Ishikawa (cell line): ENCODE results near the gene SLC13A5.

ENCODE experiments used
- CREB1 ChIP-seq: IDR thresholded peaks from 2 replicates; pipeline ENCODE4 v1.6.1; 2012; ENCODE audit warnings: low read depth
- EP300 ChIP-seq: IDR thresholded peaks from 2 replicates; pipeline ENCODE4 v1.6.1; 2012; ENCODE audit warnings: borderline replicate concordance
- FOXM1 ChIP-seq: IDR thresholded peaks from 2 replicates; pipeline ENCODE4 v1.6.1; 2012; ENCODE audit warnings: low read depth, borderline replicate concordance
- NFIC ChIP-seq: IDR thresholded peaks from 2 replicates; pipeline ENCODE4 v1.6.1; 2012
- RAD21 ChIP-seq: IDR thresholded peaks from 2 replicates; pipeline ENCODE4 v1.6.1; 2012; ENCODE audit warnings: low read depth
- TAF1 ChIP-seq: IDR thresholded peaks from 2 replicates; pipeline ENCODE4 v1.6.1; 2012; ENCODE audit warnings: low read depth, mild to moderate bottlenecking
- TCF12 ChIP-seq: IDR thresholded peaks from 2 replicates; pipeline ENCODE4 v1.6.1; 2012; ENCODE audit warnings: low read depth
- TEAD4 ChIP-seq: IDR thresholded peaks from 2 replicates; pipeline ENCODE4 v1.6.1; 2012
- YY1 ChIP-seq: IDR thresholded peaks from 2 replicates; pipeline ENCODE4 v1.6.1; 2012; ENCODE audit warnings: low read depth
- ZBTB7A ChIP-seq: IDR thresholded peaks from 2 replicates; pipeline ENCODE4 v1.6.1; 2012; ENCODE audit warnings: low read depth
- TF ChIP-seq, protein P1 (sequence below): IDR thresholded peaks from 2 replicates; pipeline ENCODE4 v1.6.1; 2012
- TF ChIP-seq, protein P2 (sequence below): IDR thresholded peaks from 2 replicates; pipeline ENCODE4 v1.6.1; 2012; ENCODE audit warnings: low read depth, mild to moderate bottlenecking
- TF ChIP-seq, protein P3 (sequence below): IDR thresholded peaks from 2 replicates; pipeline ENCODE4 v1.6.1; 2012

The SLC13A5 gene

DNA sequence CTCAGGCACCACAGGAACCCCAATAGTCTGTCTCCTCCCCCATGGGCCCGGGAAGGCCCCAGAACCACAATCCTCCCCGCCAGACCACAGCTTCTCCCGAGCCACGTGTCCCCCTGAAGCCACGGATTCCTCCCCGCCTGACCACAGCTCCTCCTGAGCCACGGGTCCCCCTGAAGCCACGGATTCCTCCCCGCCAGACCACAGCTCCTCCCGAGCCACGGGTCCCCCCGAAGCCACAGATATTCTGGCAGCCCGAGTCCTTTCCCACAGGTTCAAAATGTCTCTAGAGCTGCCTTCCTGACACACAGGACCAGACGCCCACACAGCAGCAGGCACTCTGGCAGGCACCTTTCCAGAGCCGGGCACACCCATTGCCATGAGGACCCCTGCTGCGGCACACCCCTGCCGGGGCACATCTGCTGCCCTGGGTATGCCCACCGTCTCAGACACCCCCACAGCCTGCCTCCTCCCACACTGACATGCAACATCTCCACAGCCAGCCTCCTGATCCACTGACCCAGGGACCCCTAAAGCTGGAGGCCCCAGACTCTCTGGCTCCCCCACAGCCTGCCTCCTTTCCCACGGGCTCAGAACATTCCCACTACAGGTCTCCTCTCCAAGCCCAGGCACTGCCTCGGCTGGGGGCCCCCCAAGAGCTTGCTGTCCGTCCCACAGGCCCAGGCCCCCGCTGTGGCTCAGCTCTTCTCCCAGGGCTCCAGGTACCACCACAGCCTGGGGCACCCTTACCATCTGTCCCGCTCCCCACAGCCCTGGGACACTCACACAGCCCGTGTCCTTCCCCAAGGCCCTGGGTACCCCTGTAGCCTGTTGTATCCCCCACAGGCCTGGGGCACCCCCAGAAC is 74.9 kb downstream of the SLC13A5 start:
- TF ChIP-seq NFIC (no peak), ZBTB7A (no peak), EP300 (no peak), TCF12 (no peak)
- TF ChIP-seq, protein P1, sequence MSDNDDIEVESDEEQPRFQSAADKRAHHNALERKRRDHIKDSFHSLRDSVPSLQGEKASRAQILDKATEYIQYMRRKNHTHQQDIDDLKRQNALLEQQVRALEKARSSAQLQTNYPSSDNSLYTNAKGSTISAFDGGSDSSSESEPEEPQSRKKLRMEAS: no peak

DNA sequence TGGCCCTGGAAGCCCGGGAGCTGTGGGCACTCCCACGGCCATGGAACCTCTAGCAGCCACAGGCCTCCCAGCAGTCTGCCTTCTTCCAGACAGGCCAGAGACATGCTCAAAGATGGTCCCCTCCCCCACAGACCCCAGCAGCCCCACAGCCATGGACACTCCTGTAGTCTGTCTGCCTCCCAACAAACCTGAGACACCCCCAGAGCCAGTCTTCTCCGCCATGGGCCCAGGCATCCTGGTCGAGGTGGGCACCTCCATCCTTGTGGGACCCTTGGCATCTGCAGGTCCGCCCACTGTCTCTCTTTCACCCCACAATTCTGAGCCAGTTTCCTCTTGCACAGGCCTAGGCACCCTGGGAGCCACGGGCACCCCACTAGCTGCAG is 75.7 kb downstream of the SLC13A5 start:
- TF ChIP-seq YY1: no peak

DNA sequence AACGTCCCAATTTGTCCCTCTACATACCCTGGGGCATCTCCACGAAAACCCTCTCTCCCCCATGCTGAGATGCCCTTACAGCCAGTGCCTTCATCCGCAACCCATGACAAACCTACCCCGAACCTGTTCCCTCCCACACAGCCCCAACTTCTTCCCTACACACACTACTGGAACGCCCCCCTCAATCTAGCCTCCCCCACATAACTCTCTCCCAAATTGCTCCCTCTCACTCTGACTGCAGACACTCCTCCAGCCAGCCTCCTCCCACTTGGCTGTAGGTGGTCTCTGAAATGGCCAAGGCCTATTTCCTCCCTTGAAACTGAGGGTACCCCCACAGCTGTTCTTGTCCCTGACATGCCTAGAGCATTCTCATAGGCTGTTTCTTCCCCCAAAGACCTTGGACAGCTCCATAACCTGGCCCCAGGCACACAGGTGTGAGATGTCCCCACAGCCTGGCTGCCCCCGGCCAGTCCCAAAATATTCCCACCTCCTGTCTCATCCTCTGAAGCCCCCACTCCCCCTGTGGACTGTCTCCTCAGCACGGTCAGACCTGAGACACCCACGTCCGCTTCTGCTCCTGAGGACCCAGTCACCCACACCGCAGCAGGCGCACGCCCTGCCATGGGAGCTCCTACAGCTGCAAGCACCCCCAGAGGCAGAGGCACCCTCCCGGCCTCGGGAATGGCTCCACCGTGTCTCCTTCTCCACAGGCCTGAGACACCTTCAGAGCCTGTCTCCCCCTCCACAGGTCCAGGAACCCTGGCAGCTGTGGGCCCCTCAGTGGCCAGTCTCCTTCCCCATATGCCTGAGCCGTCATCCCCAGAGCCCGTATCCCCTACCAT is 76.3 kb downstream of the SLC13A5 start:
- TF ChIP-seq TAF1 (no peak), TEAD4 (no peak)
- TF ChIP-seq, protein P2, sequence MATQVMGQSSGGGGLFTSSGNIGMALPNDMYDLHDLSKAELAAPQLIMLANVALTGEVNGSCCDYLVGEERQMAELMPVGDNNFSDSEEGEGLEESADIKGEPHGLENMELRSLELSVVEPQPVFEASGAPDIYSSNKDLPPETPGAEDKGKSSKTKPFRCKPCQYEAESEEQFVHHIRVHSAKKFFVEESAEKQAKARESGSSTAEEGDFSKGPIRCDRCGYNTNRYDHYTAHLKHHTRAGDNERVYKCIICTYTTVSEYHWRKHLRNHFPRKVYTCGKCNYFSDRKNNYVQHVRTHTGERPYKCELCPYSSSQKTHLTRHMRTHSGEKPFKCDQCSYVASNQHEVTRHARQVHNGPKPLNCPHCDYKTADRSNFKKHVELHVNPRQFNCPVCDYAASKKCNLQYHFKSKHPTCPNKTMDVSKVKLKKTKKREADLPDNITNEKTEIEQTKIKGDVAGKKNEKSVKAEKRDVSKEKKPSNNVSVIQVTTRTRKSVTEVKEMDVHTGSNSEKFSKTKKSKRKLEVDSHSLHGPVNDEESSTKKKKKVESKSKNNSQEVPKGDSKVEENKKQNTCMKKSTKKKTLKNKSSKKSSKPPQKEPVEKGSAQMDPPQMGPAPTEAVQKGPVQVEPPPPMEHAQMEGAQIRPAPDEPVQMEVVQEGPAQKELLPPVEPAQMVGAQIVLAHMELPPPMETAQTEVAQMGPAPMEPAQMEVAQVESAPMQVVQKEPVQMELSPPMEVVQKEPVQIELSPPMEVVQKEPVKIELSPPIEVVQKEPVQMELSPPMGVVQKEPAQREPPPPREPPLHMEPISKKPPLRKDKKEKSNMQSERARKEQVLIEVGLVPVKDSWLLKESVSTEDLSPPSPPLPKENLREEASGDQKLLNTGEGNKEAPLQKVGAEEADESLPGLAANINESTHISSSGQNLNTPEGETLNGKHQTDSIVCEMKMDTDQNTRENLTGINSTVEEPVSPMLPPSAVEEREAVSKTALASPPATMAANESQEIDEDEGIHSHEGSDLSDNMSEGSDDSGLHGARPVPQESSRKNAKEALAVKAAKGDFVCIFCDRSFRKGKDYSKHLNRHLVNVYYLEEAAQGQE: peak; percentile 73

DNA sequence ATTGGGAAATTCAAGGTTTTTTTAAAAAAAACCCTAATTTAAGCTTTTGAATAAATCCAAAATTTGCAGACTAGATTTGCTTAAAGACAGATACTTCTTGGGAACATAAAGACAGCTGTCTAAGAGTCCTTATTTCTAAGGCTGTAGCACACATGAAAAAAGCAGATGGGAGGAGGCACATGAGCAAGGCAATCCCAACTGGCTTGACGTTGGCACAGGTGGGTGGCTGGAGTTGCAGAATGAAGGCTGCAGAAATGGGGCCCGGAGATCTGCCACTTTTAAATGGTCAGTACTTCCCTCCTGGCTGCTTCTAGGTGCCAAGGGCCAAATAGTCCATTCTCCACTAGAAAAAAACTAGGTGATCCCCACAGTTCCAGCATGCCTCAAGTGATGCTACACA is 77.1 kb downstream of the SLC13A5 start:
- TF ChIP-seq YY1 (no peak), TCF12 (no peak), EP300 (no peak), CREB1 (no peak), RAD21 (no peak), NFIC (no peak), FOXM1 (no peak), TAF1 (no peak), TEAD4 (no peak)
- TF ChIP-seq, protein P1: no peak
- TF ChIP-seq, protein P3, sequence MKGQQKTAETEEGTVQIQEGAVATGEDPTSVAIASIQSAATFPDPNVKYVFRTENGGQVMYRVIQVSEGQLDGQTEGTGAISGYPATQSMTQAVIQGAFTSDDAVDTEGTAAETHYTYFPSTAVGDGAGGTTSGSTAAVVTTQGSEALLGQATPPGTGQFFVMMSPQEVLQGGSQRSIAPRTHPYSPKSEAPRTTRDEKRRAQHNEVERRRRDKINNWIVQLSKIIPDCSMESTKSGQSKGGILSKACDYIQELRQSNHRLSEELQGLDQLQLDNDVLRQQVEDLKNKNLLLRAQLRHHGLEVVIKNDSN: no peak
